Thyroid gland (tissue), 4 donors: ENCODE results near the gene BTG1.

ENCODE experiments used
- POLR2A ChIP-seq, 2 donors: fragments of 450-650 bp; IDR thresholded peaks; one replicate each; pipeline ENCODE4 v1.6.1; 2017; ENCODE audit warnings: antibody characterized with exemption in 2 of 2, mild to moderate bottlenecking in 2 of 2, moderate library complexity in 1 of 2
- TF ChIP-seq, protein P1 (sequence below), 6 experiments: fragments of 200-600 bp in 3 of 6; fragments of 450-650 bp in 3 of 6; sonication (generic) in 3 of 6; IDR thresholded peaks; one replicate each; pipeline ENCODE4 v1.5.1; 2016 to 2019; ENCODE audit warnings: antibody characterized with exemption in 6 of 6, mild to moderate bottlenecking in 2 of 6, inconsistent platforms in 1 of 6, moderate library complexity in 1 of 6

DNA sequence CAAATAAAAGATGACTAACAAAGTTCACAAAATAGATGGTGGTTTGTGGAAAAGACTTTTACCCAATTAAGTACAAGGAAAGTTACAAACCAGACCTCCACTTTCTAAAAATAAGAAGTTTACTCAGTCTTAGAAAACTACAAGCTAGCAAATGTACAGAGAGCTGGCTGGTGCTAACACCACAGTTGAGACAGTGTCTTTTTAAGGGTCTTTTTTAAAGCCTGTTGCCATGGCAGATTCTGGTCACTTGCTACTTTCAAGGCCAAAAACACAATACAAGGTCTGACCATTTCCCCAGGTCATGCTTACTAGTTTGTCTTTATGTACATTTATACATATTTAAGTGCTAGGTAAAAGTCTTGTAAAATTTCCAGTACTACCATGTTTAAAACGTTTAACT, 2.4 kb downstream of the BTG1 start:
- TF ChIP-seq, protein P1, sequence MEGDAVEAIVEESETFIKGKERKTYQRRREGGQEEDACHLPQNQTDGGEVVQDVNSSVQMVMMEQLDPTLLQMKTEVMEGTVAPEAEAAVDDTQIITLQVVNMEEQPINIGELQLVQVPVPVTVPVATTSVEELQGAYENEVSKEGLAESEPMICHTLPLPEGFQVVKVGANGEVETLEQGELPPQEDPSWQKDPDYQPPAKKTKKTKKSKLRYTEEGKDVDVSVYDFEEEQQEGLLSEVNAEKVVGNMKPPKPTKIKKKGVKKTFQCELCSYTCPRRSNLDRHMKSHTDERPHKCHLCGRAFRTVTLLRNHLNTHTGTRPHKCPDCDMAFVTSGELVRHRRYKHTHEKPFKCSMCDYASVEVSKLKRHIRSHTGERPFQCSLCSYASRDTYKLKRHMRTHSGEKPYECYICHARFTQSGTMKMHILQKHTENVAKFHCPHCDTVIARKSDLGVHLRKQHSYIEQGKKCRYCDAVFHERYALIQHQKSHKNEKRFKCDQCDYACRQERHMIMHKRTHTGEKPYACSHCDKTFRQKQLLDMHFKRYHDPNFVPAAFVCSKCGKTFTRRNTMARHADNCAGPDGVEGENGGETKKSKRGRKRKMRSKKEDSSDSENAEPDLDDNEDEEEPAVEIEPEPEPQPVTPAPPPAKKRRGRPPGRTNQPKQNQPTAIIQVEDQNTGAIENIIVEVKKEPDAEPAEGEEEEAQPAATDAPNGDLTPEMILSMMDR (IDR thresholded peaks at IDR 0.05): no peak
- TF ChIP-seq POLR2A (IDR thresholded peaks at IDR 0.05): no peak
